SK-N-SH (cell line): ENCODE data around the gene THSD7A. TPM values are rescaled to one million over a fixed set of nuclear protein-coding genes. Genes with fewer than 3 reads are reported as not detected.

Experiments used
- CTCF ChIA-PET: fragments of 300-600, 350-600 bp; formaldehyde crosslinking; extraction: SDS; loops from one replicate; lab custom pipeline; 2021; lab: Yijun Ruan, JAX
- POLR2A ChIA-PET: fragments of 350-600 bp; sonication (Branson Sonifier 250); formaldehyde crosslinking; extraction: SDS; loops from one replicate; lab custom pipeline; 2020; ENCODE audit warnings: antibody characterized with exemption, inconsistent platforms; lab: Yijun Ruan, JAX
- DNase-seq: peaks from one replicate; pipeline ENCODE4 v3.0.0; 2012
- H2AFZ ChIP-seq: fragments of 200-600 bp; sonication (generic); 2 replicates; pipeline ENCODE4 v1.8.1; 2016; ENCODE audit warnings: antibody characterized with exemption, mild to moderate bottlenecking, low read depth
- H3F3A ChIP-seq: fragments of 200-600 bp; sonication (generic); replicated peaks from 2 replicates; pipeline ENCODE3; 2016; ENCODE audit warnings: antibody characterized with exemption, mild to moderate bottlenecking; ENCODE audit not compliant: insufficient read depth
- H3K27ac ChIP-seq, 2 experiments: fragments of 200-500 bp in 1 of 2; fragments of 200-600 bp in 1 of 2; sonication (Bioruptor generic) in 1 of 2; sonication (generic), shearing (Covaris generic) in 1 of 2; 2 replicates each; pipeline versions ENCODE4 v1.5.1 to v1.6.1; 2014 to 2016; ENCODE audit warnings: low read depth in 2 of 2, inconsistent platforms in 1 of 2, low read length in 1 of 2, mild to moderate bottlenecking in 1 of 2, mixed read lengths in 1 of 2
- H3K27me3 ChIP-seq: fragments of 200-600 bp; sonication (generic), shearing (Covaris generic); 2 replicates; pipeline ENCODE4 v1.6.1; 2016; ENCODE audit warnings: mixed run types; ENCODE audit not compliant: insufficient read depth
- H3K36me3 ChIP-seq, 2 experiments: fragments of 200-500 bp in 1 of 2; fragments of 200-600 bp in 1 of 2; sonication (Bioruptor generic) in 1 of 2; sonication (generic) in 1 of 2; replicated peaks in 1 of 2; 2 replicates each; pipeline versions ENCODE3 to v1.5.1; 2014 to 2016; ENCODE audit warnings: low read length in 1 of 2, mild to moderate bottlenecking in 1 of 2; ENCODE audit not compliant: insufficient read depth in 2 of 2, control insufficient read depth in 1 of 2
- H3K4me1 ChIP-seq, 2 experiments: fragments of 200-500 bp in 1 of 2; fragments of 200-600 bp in 1 of 2; sonication (Bioruptor generic) in 1 of 2; sonication (generic), shearing (Covaris generic) in 1 of 2; 2 replicates each; pipeline versions ENCODE4 v1.5.1 to v1.6.1; 2014 to 2016; ENCODE audit warnings: low read depth in 1 of 2, low read length in 1 of 2, mixed run types in 1 of 2; ENCODE audit not compliant: insufficient read depth in 2 of 2, control insufficient read depth in 1 of 2
- H3K4me2 ChIP-seq: fragments of 200-600 bp; sonication (generic), shearing (Covaris generic); 2 replicates; pipeline ENCODE4 v1.6.1; 2017; ENCODE audit warnings: mixed run types
- H3K4me3 ChIP-seq, 2 experiments: fragments of 200-500 bp in 1 of 2; fragments of 200-600 bp in 1 of 2; sonication (Bioruptor generic) in 1 of 2; sonication (generic), shearing (Covaris generic) in 1 of 2; 2 replicates each; pipeline versions ENCODE4 v1.5.1 to v1.8.1; 2014 to 2016; ENCODE audit warnings: low read depth in 2 of 2, inconsistent platforms in 1 of 2, low read length in 1 of 2, mild to moderate bottlenecking in 1 of 2, mixed read lengths in 1 of 2, moderate library complexity in 1 of 2
- H3K79me2 ChIP-seq: fragments of 200-600 bp; sonication (generic); 2 replicates; pipeline ENCODE4 v1.8.1; 2017; ENCODE audit warnings: mild to moderate bottlenecking; ENCODE audit not compliant: insufficient read depth
- H3K9ac ChIP-seq: fragments of 200-600 bp; sonication (generic); 2 replicates; pipeline ENCODE4 v1.6.1; 2017; ENCODE audit warnings: mixed run types
- H3K9me2 ChIP-seq: fragments of 200-600 bp; sonication (generic); 2 replicates; pipeline ENCODE4 v1.6.1; 2017; ENCODE audit warnings: mixed run types
- H3K9me3 ChIP-seq: fragments of 200-600 bp; sonication (generic); 2 replicates; pipeline ENCODE4 v1.6.1; 2017; ENCODE audit warnings: mixed run types, mild to moderate bottlenecking, moderate library complexity
- H4K20me1 ChIP-seq: fragments of 200-600 bp; sonication (generic); 2 replicates; pipeline ENCODE4 v1.6.1; 2017; ENCODE audit warnings: mild to moderate bottlenecking, mixed run types; ENCODE audit not compliant: insufficient read depth
- CHD2 ChIP-seq: fragments of 150-350 bp; IDR thresholded peaks from 2 replicates; pipeline ENCODE4 v1.6.1; 2018; ENCODE audit warnings: low read length; ENCODE audit not compliant: partially characterized antibody
- CTCF ChIP-seq: fragments of 200-600 bp; sonication (generic); IDR thresholded peaks from 2 replicates; pipeline ENCODE4 v1.6.1; 2017; ENCODE audit warnings: antibody characterized with exemption, mild to moderate bottlenecking, moderate library complexity
- EP300 ChIP-seq, 2 experiments: IDR thresholded peaks; 2 replicates each; pipeline versions ENCODE4 v1.4.0 to v1.6.1; 2012; ENCODE audit warnings: borderline replicate concordance in 1 of 2, low read depth in 1 of 2, low read length in 1 of 2
- FOXJ3 ChIP-seq: sonication (generic); formaldehyde crosslinking; IDR thresholded peaks from 2 replicates; pipeline ENCODE4 v1.5.1; 2020; ENCODE audit warnings: mild to moderate bottlenecking, missing genetic modification reagents
- GABPA ChIP-seq: IDR thresholded peaks from 2 replicates; pipeline ENCODE4 v1.4.0; 2012; ENCODE audit warnings: low read depth, mild to moderate bottlenecking
- GATA2 ChIP-seq: sonication (generic); formaldehyde crosslinking; IDR thresholded peaks from 2 replicates; pipeline ENCODE4 v1.5.0; 2020; ENCODE audit warnings: mild to moderate bottlenecking, missing genetic modification reagents
- IRF3 ChIP-seq: fragments of 150-350 bp; IDR thresholded peaks from 2 replicates; pipeline ENCODE4 v1.6.1; 2016; ENCODE audit warnings: mild to moderate bottlenecking, low read depth, low read length
- MEF2A ChIP-seq: IDR thresholded peaks from 2 replicates; pipeline ENCODE4 v1.4.0; 2012; ENCODE audit warnings: low read depth, borderline replicate concordance
- NRF1 ChIP-seq: IDR thresholded peaks from 2 replicates; pipeline ENCODE4 v1.6.1; 2012; ENCODE audit warnings: low read depth, mild to moderate bottlenecking, low read length
- PBX3 ChIP-seq: IDR thresholded peaks from 2 replicates; pipeline ENCODE4; 2012
- POLR2AphosphoS5 ChIP-seq: IDR thresholded peaks from 2 replicates; pipeline ENCODE4 v1.6.1; 2012; ENCODE audit warnings: low read depth, low read length
- RAD21 ChIP-seq: IDR thresholded peaks from 2 replicates; pipeline ENCODE4 v1.6.1; 2012; ENCODE audit warnings: mild to moderate bottlenecking, low read length
- RCOR1 ChIP-seq: fragments of 150-350 bp; IDR thresholded peaks from 2 replicates; pipeline ENCODE4 v1.6.1; 2017; ENCODE audit warnings: antibody characterized with exemption, low read length
- RFX5 ChIP-seq: IDR thresholded peaks from 2 replicates; pipeline ENCODE4 v1.6.1; 2012; ENCODE audit warnings: mild to moderate bottlenecking, improper control_type of control experiment, low read length
- RXRA ChIP-seq: IDR thresholded peaks from 2 replicates; pipeline ENCODE4 v1.4.0; 2012; ENCODE audit warnings: low read depth, mild to moderate bottlenecking, borderline replicate concordance
- TAF1 ChIP-seq: IDR thresholded peaks from 2 replicates; pipeline ENCODE4 v1.6.1; 2012; ENCODE audit warnings: low read depth, mild to moderate bottlenecking, low read length, moderate library complexity, borderline replicate concordance
- USF2 ChIP-seq: fragments of 150-350 bp; IDR thresholded peaks from 2 replicates; pipeline ENCODE4 v1.6.1; 2017; ENCODE audit warnings: antibody characterized with exemption, low read length, low read depth, borderline replicate concordance
- YY1 ChIP-seq: IDR thresholded peaks from 2 replicates; pipeline ENCODE4 v1.4.0; 2012; ENCODE audit warnings: low read depth, mild to moderate bottlenecking
- ZBTB33 ChIP-seq: IDR thresholded peaks from 2 replicates; pipeline ENCODE4 v1.4.0; 2012; ENCODE audit warnings: low read depth, borderline replicate concordance
- WGBS: methylation state at CpG from one replicate; pipeline ENCODE4 v1.1.6; 2017; ENCODE audit warnings: low lambda C conversion rate; 5-methylcytosine and 5-hydroxymethylcytosine counted together
- polyA plus RNA-seq, 3 experiments: library from polyadenylated mRNA; depleted of rRNA; stranded (reverse); fragments of >200 nt; gene quantifications; 2 replicates each; pipeline ENCODE4 v1.2.3, GENCODE V29; 2012
- TF ChIP-seq, protein P1 (sequence below): IDR thresholded peaks from 2 replicates; pipeline ENCODE4 v1.4.0; 2012; ENCODE audit warnings: low read depth

THSD7A gene
- polyA plus RNA-seq, 1 of the 3 experiments (the other 2 are of a cell fraction) = 0.16 TPM

GRCh38 chr7:11776039-11776438, 56.0 kb downstream of the THSD7A start:
- Histone ChIP-seq H3K36me3 (no peaks in the 10 kb centered on the region), H3F3A (no peaks in the 10 kb centered on the region), H3K9me2 (no peaks in the 10 kb centered on the region), H4K20me1 (no peaks in the 10 kb centered on the region), H3K27ac (peak overlapping the region in 1 of 2 experiments; percentile 91; a peak in 2 of 4 replicates), H3K9ac (no peak overlapping the region), H3K79me2 (no peaks in the 10 kb centered on the region), H3K4me1 (peaks cover 0 to 21% of the 10 kb centered on the region in 2 experiments; a peak in 2 of 4 replicates), H3K4me2 (no peak overlapping the region), H2AFZ (no peak overlapping the region), H3K9me3 (no peaks in the 10 kb centered on the region), H3K4me3 (no peak overlapping the region), H3K27me3 (no peaks in the 10 kb centered on the region)
- POLR2A ChIA-PET = interaction anchor here (0.9 kb wide), 1 partner anchor 56 kb away, joined by 3 read pairs; the partner anchor contains the start of gene THSD7A
- TF ChIP-seq NRF1 (no peak), POLR2AphosphoS5 (no peak), EP300 (IDR thresholded peaks at IDR 0.05; ENCODE audit: borderline replicate concordance in 1 of 2, low read depth in 1 of 2, low read length in 1 of 2) (peak in 1 of 2 experiments; percentile 67; a peak in 1 of 4 replicates), CHD2 (peak; percentile 26), GATA2 (CRISPR knock-in tag) (peak; percentile 58), RCOR1 (peak; percentile 39; the same call in 1 of the 2 replicates), RAD21 (0 out of 2 replicates have a peak, but pooled peaks have one; percentile 15), FOXJ3 (peak; percentile 34; the same call in 1 of the 2 replicates)
- TF ChIP-seq, protein P1, sequence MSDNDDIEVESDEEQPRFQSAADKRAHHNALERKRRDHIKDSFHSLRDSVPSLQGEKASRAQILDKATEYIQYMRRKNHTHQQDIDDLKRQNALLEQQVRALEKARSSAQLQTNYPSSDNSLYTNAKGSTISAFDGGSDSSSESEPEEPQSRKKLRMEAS = no peak
- peak; percentile 50 for DNase-seq
- CTCF ChIA-PET = interaction anchor here (0.6 to 1.2 kb wide), 4 partner anchors 16 to 55 kb away, joined by 3 to 5 read pairs (median 3); no protein-coding TSS in a partner anchor
- WGBS = 18% methylated on average over 2 of the region's 2 CpGs

DNA sequence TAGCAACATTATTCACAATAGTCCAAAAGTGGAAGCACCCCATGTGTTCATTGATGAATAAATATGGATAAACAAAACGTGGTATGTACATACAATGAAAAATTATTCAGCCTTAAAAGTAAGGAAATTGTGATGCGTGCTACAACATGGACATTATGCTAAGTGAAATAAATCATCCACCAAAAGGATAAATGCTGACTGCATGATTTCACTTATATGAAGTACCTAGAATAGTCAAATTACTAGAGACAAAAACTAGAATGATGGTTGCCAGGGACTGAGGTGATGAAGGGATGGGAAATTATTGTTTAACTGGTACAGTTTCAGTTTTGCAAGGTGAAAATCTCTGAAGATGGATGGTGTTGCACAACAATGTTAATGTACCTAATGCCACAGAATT, 56.6 kb downstream of the THSD7A start:
- no peaks in the 10 kb centered on the region for H3F3A ChIP-seq
- no peaks in the 10 kb centered on the region for H3K79me2 ChIP-seq
- no peak overlapping the region for H3K9ac ChIP-seq
- ChIA-PET CTCF (no interaction called here), POLR2A (no interaction called here)
- H2AFZ ChIP-seq = no peak overlapping the region
- H3K27me3 ChIP-seq = no peaks in the 10 kb centered on the region
- H3K9me2 ChIP-seq = no peaks in the 10 kb centered on the region
- no peak for DNase-seq
- TF ChIP-seq RAD21 (no peak), GABPA (no peak), IRF3 (no peak), RXRA (no peak), YY1 (no peak), USF2 (no peak), EP300 (IDR thresholded peaks at IDR 0.05; ENCODE audit: borderline replicate concordance in 1 of 2, low read depth in 1 of 2, low read length in 1 of 2) (no peak), CTCF (no peak), RFX5 (no peak), ZBTB33 (no peak), CHD2 (no peak), TAF1 (no peak), PBX3 (no peak), MEF2A (no peak)
- H3K4me2 ChIP-seq = no peak overlapping the region
- H3K9me3 ChIP-seq = no peaks in the 10 kb centered on the region
- H3K4me3 ChIP-seq = no peak overlapping the region
- H4K20me1 ChIP-seq = no peaks in the 10 kb centered on the region
- H3K4me1 ChIP-seq = peaks cover 0 to 21% of the 10 kb centered on the region in 2 experiments; a peak in 2 of 4 replicates
- peak overlapping the region in 1 of 2 experiments; percentile 91; a peak in 2 of 4 replicates for H3K27ac ChIP-seq
- WGBS = 52% methylated on average over 2 of the region's 2 CpGs
- no peaks in the 10 kb centered on the region for H3K36me3 ChIP-seq
